A549 treated with ZK216348 at 1 μM for 4 hours (cell line): ENCODE data around the gene DSPP. TPM values are rescaled to one million over a fixed set of nuclear protein-coding genes. Genes with fewer than 3 reads are reported as not detected.

ENCODE experiments used
- total RNA-seq: library from RNA; stranded (reverse); fragments of 200-300 nt; extraction: Qiagen RNA extraction; gene quantifications from 5 replicates; pipeline ENCODE4 v1.2.3, GENCODE V29; 2022; ENCODE audit warnings: low read depth

Gene DSPP
- not detected in 5 replicates for total RNA-seq

GRCh38 chr4:87608229-87608628, at the start of gene DSPP:
Gene DSPP (plus strand): TSS chr4:87608529. CDS start chr4:87610909, 2,380 bp downstream.

GRCh38 chr4:87649980-87650379, 41.7 kb downstream of the DSPP start, which contains the start of gene DMP1:
Gene DMP1 (plus strand): TSS chr4:87650280. CDS start chr4:87656493, 6,213 bp downstream.

Other genes starting within 250 kb of the DSPP start
- gene HSD17B11, start 217.3 kb upstream of the DSPP start, total RNA-seq = 37.4 to 56.5 TPM (median 54.4 TPM) in 5 replicates
- gene NUDT9, start 186.0 kb upstream of the DSPP start, total RNA-seq = 24.6 to 31.0 TPM (median 27.4 TPM) in 5 replicates
- gene SPARCL1, start 79.2 kb upstream of the DSPP start, total RNA-seq = not detected in 5 replicates
- gene DMP1, start 41.8 kb downstream of the DSPP start, total RNA-seq = not detected in 5 replicates
- gene IBSP, start 191.0 kb downstream of the DSPP start, total RNA-seq = not detected in 5 replicates
- gene MEPE, start 224.4 kb downstream of the DSPP start, total RNA-seq = not detected in 5 replicates